GM18517 (cell line): ENCODE data around the gene AGAP5.
"Not testable (repeated sequence)": the region's sequence is repeated elsewhere in the genome, so short reads cannot be mapped to it uniquely, and the experiment has no call there.

Experiments
- ATAC-seq: cut with Tn5 transposase; IDR thresholded peaks from one replicate; pipeline ENCODE4 v1.9.1; 2021; ENCODE audit warnings: mild to moderate bottlenecking, moderate library complexity; ENCODE audit not compliant: unreplicated experiment

AGAP5 gene

DNA sequence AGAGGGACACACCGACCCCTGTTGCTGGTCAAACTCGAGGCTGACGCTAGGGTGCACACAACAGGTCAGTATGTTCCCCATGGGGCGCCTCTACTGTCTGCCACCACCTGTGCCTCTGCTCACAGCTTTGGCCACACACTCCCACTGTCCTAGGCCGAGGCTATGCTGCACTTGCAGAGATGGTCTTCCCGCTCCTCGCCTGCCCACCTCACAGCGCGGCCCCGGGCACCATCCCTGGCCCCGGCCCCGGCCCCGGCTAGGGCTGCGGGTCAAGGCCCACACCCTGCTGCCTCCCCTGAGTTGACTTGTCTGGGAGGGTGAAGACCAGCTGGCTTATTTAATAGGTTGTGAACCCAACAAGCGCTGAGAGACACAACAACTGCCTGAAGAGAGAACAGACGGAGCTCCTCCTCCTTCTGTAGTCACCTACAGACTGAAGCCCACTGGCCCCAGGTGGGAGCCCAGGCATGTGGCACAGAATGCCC, at the start of gene AGAP5:
AGAP5 (minus strand) TSS at position 435 of the 485 bp plus-strand sequence; CDS start at position 81, 354 bp downstream.
- ATAC-seq = not testable (repeated sequence)

- ATAC-seq = no peak
Measured at GRCh38 chr10:73746721-73747120, 48.8 kb upstream of the AGAP5 start.

- ATAC-seq = peak; percentile 24
Measured at GRCh38 chr10:73744664-73744975, 46.7 kb upstream of the AGAP5 start.

- ATAC-seq = peak; percentile 89
Measured at GRCh38 chr10:73743905-73744663, 46.2 kb upstream of the AGAP5 start, which contains the start of gene SEC24C. Gene SEC24C, plus strand, starts transcription at chr10:73744372. Its CDS starts 2,461 bp downstream, at chr10:73746833.

DNA sequence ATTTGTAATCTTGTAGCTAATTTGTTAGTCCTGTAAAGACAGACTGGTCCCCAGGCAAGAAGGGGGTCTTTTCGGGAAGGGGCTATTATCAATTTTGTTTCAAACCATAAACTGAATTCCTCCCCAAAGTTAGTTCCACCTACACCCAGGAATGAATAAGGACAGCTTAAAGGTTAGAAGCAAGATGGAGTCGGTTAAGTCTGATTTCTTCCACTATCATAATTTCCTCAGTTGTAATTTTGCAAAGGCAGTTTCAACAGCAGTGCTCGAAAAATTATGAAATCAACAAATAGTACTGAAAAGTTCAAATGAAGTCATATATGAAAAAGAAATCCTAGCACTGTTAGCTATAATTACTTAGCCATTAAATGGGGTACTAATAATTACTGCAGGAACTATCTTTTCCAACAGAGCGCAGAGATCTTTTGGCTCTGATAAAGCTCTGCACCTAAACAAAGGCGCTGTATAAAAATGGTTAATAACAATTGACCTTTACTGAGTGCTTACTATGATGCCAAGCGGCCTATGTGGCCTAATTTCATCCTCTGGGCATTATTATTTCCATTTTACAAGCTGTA, 45.5 kb upstream of the AGAP5 start:
- no peak for ATAC-seq

DNA sequence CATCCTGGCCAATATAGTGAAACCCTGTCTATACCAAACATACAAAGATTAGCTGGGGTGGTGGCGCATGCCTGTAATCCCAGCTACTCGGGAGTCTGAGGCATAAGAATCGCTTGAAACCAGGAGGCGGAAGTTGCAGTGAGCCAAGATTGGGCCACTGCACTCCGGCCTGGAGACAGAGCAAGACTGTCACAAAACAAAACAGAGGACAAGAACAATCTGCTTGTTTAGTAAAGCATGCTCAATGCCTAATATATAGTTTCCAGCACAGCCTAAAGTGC, 44.5 kb upstream of the AGAP5 start:
- no peak for ATAC-seq

- not testable (repeated sequence) for ATAC-seq
Measured at GRCh38 chr10:73740501-73741254, 42.8 kb upstream of the AGAP5 start.

DNA sequence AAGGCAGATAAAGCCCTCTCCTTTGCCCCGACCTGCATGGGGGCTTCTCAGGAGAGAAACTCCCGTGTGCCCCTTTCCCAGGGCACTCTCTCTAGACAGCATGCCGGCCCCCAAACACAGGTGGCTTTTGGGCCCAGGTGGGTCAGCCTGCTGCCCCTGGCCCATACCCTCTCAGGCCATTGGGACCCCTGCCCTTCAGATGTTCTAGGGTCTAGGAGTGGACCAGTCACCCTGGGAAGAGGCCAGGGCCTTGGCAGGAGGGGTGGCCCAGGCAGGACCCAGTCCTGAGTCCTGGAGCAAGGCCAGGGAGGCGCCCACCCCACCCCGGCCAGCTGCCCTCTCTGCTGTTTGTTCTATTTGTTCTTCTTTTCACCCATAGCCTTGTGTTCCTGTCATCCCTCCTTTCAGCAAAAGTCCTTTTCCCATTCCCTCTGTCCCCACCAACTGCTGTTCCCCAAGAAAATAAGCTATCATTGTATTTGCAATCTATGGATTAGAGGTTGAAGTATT, 36.9 kb upstream of the AGAP5 start:
- ATAC-seq = no peak

DNA sequence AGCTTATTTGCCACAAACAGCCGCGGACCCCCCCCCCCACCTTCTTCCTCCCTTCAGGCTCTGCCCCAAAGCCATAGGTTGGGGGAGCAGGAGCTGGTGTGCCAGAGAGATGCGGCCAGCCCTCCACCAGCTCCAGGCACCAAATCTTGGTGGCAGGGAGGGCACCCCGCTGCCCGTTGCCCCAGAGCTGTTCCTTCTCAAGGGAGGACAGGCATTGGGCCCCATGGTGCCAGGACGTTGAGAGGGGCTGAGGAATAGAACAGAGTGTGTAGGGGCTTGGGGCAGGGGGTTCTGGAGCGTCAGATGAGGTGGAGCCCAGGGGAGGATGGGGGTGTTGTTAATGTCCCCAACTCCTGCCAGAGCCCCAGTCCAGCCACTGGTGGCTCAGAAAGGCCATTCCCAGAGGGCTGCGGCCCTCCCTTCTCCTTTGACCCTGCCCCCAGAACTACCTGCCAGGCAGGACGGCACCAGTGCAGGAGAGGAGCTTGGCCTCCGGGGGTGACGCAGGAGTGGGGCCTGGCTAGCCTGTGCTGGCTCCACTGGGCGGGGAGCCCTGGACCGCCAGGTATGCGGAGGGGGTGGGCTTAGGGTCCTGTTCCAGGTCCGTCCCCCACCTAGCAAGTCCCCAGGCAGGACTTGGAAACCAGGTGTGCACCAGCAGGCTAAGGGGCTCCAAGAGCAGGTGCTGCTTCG, 36.3 kb upstream of the AGAP5 start:
- ATAC-seq = no peak

- no peak for ATAC-seq
Measured at GRCh38 chr10:73732931-73733623, 35.2 kb upstream of the AGAP5 start.

DNA sequence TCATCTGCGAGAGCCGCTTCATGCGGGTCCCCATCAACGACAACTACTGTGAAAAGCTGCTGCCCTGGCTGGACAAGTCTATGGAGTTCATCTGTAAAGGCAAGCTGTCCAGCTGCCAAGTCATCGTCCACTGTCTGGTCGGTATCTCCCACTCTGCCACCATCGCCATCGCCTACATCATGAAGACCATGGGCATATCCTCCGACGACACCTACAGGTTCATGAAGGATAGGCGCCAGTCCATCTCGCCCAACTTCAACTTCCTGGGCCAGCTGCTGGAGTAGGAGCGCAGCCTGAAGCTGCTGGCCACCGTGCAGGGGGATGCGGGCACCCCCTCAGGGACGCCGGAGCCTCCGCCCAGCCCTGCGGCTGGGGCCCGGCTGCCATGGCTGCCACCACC, 34.5 kb upstream of the AGAP5 start:
- no peak for ATAC-seq

DNA sequence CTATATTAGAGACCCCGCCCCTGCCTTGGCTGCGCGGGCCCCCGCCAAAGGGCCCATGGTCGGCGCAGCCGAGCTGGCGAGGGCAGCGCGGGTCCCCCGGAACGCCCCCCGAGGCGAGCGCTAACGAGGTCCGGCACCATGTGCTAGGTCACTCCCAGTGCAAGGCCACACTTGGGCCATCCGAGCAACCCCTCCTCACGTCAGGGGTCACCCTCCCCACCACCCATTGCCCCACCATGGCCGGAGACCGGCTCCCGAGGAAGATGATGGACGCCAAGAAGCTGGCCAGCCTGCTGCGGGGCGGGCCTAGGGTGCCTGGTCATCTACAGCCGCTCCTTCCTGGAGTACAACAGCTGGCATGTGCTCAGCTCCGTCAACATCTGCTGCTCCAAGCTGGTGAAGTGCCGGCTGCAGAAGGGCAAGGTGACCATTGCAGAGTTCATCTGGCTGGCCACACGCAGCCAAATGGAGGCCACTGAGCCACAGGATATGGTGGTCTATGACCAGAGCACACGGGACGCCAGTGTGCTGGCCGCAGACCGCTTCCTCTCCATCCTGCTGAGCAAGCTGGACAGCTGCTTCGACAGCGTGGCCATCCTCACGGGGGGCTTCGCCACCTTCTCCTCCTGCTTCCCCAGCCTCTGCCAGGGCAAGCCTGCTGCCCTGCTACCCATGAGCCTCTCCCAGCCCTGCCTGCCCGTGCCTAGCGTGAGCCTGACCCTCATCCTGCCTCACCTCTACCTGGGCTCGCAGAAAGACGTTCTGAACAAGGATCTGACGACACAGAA, 33.9 kb upstream of the AGAP5 start:
- no peak for ATAC-seq

DNA sequence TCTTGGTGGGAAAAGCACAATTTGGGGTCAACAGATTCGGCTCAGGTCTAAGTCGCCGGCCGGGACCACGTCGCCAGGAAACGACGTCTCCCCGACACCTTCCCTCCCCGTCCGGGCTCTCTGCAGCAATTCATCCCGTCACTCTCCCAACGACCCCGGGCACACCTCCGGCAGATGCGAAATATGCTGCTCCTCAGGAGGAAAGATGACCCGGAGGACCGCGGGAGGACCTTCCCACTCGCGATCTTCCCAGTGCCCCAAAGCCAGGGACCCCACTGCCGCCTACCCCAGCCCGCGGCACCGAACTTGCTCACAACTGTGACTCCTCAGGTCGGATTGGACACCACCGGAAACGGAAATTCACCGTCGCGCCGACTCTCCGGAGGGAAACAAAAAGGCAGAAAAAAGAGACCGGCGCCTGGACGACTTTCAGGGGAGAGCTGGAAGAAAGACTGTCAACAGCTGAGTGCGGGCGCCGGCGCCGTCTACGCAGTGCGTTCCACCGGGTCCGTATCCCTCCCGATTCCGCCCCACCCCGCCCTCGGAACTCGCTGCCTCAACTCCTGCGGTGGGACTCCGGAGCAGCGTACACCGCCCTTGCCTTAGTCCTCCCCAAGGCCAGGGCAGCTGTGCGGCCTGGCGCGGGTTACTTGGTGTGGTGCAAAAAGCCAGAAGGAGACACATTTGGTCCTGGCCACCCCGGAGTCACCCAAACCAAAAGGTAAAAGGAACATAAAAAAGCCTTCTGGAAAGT, 32.4 kb upstream of the AGAP5 start:
- peak; percentile 78 for ATAC-seq

DNA sequence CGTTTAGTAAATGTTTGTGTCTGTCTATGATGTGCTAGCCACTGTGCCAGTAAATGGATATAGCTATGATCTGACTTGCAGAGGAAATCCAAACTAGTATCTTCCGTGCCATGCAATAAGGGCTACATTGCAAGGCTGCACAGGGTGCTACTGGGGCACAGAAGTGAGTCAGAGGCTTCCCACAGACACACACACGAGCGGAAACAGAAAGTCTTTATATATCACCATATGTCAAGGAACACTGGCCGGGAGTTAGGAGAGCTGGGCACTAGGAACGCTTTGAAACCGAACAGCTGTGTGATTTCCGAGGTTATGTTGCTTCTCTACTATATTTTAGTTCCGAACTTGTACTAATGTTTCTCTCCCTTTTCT, 31.9 kb upstream of the AGAP5 start:
- not testable (repeated sequence) for ATAC-seq

DNA sequence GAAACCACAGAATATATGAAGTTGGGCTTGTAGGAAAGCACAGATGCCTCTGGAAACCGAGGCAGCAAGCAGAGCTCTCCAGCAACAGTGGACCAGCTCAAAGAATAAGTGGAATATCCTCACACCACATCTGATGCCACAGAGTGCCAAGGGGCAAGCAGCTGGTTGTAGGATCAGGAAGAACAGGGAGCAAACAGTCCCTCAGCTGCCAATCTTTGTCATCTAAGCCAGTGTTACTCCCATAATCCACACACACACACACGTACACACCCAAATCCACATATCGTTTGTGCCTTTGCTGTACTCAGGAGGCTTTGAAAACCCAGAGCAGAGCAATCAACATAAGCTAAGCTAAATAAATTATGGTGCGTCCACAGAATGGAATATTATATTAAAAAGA, 25.6 kb upstream of the AGAP5 start:
- ATAC-seq = no peak

- ATAC-seq = not testable (repeated sequence)
Measured at GRCh38 chr10:73720561-73720960, 22.7 kb upstream of the AGAP5 start.

GRCh38 chr10:73717556-73717955, 19.6 kb upstream of the AGAP5 start:
- peak; percentile 52 for ATAC-seq

- ATAC-seq = no peak
Measured at GRCh38 chr10:73716251-73716650, 18.3 kb upstream of the AGAP5 start.
